SK-N-SH treated with all-trans-retinoic acid at 6 μM for 48 hours (cell line): ENCODE data around the gene WDR62.

Source experiments
- ATAC-seq: fragments of 200-7000 bp; cut with Tn5 transposase; 3 replicates; pipeline ENCODE4 v1.9.1; 2020; ENCODE audit warnings: mild to moderate bottlenecking, moderate library complexity
- ARNTL ChIP-seq: fragments of 450-650 bp; formaldehyde crosslinking; IDR thresholded peaks from 2 replicates; pipeline ENCODE4 v1.5.0; 2020; ENCODE audit warnings: low read depth, mild to moderate bottlenecking, moderate library complexity, borderline replicate concordance
- BACH2 ChIP-seq: fragments of 250-450 bp; sonication (Bioruptor Pico); IDR thresholded peaks from 2 replicates; pipeline ENCODE4 v1.9.0; 2021; ENCODE audit warnings: mild to moderate bottlenecking, borderline replicate concordance
- CSDC2 ChIP-seq: fragments of 250-450 bp; sonication (Bioruptor Pico); IDR thresholded peaks from 2 replicates; pipeline ENCODE4 v1.5.0; 2020; ENCODE audit warnings: mild to moderate bottlenecking, moderate library complexity
- ESRRG ChIP-seq: fragments of 250-450 bp; sonication (Bioruptor Pico); IDR thresholded peaks from 2 replicates; pipeline ENCODE4 v1.6.1; 2021; ENCODE audit warnings: mild to moderate bottlenecking
- GLIS3 ChIP-seq: fragments of 250-450 bp; sonication (Bioruptor Pico); IDR thresholded peaks from 2 replicates; pipeline ENCODE4 v1.5.0; 2020; ENCODE audit warnings: mild to moderate bottlenecking, moderate library complexity
- ISL1 ChIP-seq: fragments of 250-450 bp; sonication (Bioruptor Pico); IDR thresholded peaks from 2 replicates; pipeline ENCODE4 v2.1.2; 2022; ENCODE audit warnings: mild to moderate bottlenecking, moderate library complexity
- OSR1 ChIP-seq: fragments of 250-450 bp; sonication (Bioruptor Pico); IDR thresholded peaks from 2 replicates; pipeline ENCODE4 v1.8.0; 2022; ENCODE audit warnings: moderate library complexity, mild to moderate bottlenecking, inconsistent platforms
- PPARA ChIP-seq: fragments of 250-450 bp; sonication (Bioruptor Pico); IDR thresholded peaks from 2 replicates; pipeline ENCODE4 v1.5.0; 2020; ENCODE audit warnings: mild to moderate bottlenecking, borderline replicate concordance
- RARB ChIP-seq: fragments of 250-450 bp; sonication (Bioruptor Pico); IDR thresholded peaks from 2 replicates; pipeline ENCODE4 v1.8.0; 2021; ENCODE audit warnings: mild to moderate bottlenecking, moderate library complexity
- SNAI2 ChIP-seq: fragments of 250-450 bp; sonication (Bioruptor Pico); IDR thresholded peaks from 2 replicates; pipeline ENCODE4 v1.5.0; 2020; ENCODE audit warnings: mild to moderate bottlenecking, moderate library complexity
- TCF4 ChIP-seq: fragments of 250-450 bp; sonication (Bioruptor Pico); IDR thresholded peaks from 2 replicates; pipeline ENCODE4 v1.8.0; 2021; ENCODE audit warnings: mild to moderate bottlenecking, moderate library complexity, borderline replicate concordance
- TOX ChIP-seq: fragments of 250-450 bp; sonication (Bioruptor Pico); IDR thresholded peaks from 2 replicates; pipeline ENCODE4 v1.8.0; 2021; ENCODE audit warnings: mild to moderate bottlenecking, moderate library complexity, borderline replicate concordance
- ZC3H10 ChIP-seq: fragments of 250-450 bp; sonication (Bioruptor Pico); IDR thresholded peaks from 2 replicates; pipeline ENCODE4 v1.5.1; 2021; ENCODE audit warnings: mild to moderate bottlenecking, moderate library complexity
- ZFP3 ChIP-seq: fragments of 250-450 bp; sonication (Bioruptor Pico); IDR thresholded peaks from 2 replicates; pipeline ENCODE4 v1.5.0; 2020; ENCODE audit warnings: mild to moderate bottlenecking, moderate library complexity
- ZNF565 ChIP-seq: fragments of 450-650 bp; formaldehyde crosslinking; conservative IDR thresholded peaks from 2 replicates; pipeline ENCODE4 v1.5.0; 2020; ENCODE audit warnings: low read depth, mild to moderate bottlenecking, moderate library complexity
- ZNF8 ChIP-seq: fragments of 450-650 bp; formaldehyde crosslinking; IDR thresholded peaks from 2 replicates; pipeline ENCODE4 v1.5.0; 2020; ENCODE audit warnings: mild to moderate bottlenecking, moderate library complexity
- TF ChIP-seq, protein P1 (sequence below): fragments of 250-450 bp; sonication (Bioruptor Pico); IDR thresholded peaks from 2 replicates; pipeline ENCODE4 v1.8.0; 2020; ENCODE audit warnings: mild to moderate bottlenecking, moderate library complexity, borderline replicate concordance
- TF ChIP-seq, protein P2 (sequence below): fragments of 250-450 bp; sonication (Bioruptor Pico); IDR thresholded peaks from 2 replicates; pipeline ENCODE4 v1.5.1; 2021; ENCODE audit warnings: mild to moderate bottlenecking, moderate library complexity
- TF ChIP-seq, protein P3 (sequence below): fragments of 250-450 bp; sonication (Bioruptor Pico); IDR thresholded peaks from 2 replicates; pipeline ENCODE4 v1.8.0; 2021; ENCODE audit warnings: low read depth, mild to moderate bottlenecking, moderate library complexity, borderline replicate concordance
- TF ChIP-seq, protein P4 (sequence below): fragments of 250-450 bp; sonication (Bioruptor Pico); IDR thresholded peaks from 2 replicates; pipeline ENCODE4 v1.5.1; 2020; ENCODE audit warnings: low read depth, mild to moderate bottlenecking, moderate library complexity

WDR62 gene

DNA sequence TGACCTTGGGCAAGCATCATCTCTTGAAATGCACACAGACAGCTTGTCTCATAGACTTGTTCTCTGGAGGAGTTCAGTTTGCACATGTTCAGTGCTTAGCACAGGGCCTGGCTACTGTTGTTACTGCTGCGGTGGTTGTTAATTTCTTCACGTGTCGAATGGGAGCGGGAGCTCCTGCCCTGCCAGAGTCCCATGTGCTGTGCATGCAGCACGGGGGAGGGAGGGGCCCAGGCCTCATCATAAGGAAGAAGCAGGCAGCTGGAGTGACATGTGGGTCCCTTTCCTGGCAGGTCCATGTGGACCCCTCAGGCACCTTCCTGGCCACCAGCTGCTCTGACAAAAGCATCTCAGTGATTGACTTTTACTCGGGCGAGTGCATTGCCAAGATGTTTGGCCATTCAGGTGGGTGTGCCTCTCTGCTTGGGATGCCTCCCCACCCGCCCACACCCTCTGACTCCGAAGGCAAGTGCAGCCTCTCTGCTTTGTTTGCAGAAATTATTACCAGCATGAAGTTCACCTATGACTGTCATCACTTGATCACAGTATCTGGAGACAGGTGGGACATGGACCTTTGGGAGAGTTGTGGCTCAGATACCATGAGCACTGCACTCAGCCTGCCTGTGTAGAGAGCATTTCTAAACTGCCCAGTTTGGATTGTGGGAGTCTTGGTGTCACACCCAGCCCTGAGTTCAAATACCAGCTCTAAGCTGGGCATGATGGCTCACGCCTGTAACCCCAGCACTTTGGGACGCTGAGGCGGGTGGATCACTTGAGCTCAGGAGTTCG, 36.4 kb downstream of the WDR62 start (continued):
- TF ChIP-seq ZNF8 (CRISPR knock-in tag) = no peak
- TF ChIP-seq OSR1 (CRISPR knock-in tag) = no peak
- no peak for TF ChIP-seq SNAI2 (CRISPR knock-in tag)
- no peak for TF ChIP-seq RARB
- no peak for TF ChIP-seq TCF4 (CRISPR knock-in tag)
- no peak for TF ChIP-seq ZNF565
- TF ChIP-seq, protein P1, sequence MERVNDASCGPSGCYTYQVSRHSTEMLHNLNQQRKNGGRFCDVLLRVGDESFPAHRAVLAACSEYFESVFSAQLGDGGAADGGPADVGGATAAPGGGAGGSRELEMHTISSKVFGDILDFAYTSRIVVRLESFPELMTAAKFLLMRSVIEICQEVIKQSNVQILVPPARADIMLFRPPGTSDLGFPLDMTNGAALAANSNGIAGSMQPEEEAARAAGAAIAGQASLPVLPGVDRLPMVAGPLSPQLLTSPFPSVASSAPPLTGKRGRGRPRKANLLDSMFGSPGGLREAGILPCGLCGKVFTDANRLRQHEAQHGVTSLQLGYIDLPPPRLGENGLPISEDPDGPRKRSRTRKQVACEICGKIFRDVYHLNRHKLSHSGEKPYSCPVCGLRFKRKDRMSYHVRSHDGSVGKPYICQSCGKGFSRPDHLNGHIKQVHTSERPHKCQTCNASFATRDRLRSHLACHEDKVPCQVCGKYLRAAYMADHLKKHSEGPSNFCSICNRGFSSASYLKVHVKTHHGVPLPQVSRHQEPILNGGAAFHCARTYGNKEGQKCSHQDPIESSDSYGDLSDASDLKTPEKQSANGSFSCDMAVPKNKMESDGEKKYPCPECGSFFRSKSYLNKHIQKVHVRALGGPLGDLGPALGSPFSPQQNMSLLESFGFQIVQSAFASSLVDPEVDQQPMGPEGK (CRISPR knock-in tag) = no peak
- TF ChIP-seq, all 23 proteins: peak for 0

DNA sequence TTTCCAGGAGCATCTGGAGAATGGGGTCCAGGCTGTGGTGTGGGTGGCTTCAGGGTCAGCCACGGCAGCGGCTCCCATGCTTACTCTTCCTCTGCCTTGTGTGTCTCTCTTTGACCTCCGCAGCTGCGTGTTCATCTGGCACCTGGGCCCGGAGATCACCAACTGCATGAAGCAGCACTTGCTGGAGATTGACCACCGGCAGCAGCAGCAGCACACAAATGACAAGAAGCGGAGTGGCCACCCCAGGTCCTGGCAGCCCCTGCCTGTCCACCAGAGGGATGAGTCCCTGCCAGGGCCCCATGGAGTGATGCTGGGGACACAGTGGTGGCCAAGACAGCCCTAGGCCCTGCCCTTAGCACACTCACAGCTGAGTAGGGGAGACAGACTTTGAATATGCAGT, 37.9 kb downstream of the WDR62 start:
- TF ChIP-seq TOX (CRISPR knock-in tag) (no peak), ESRRG (CRISPR knock-in tag) (no peak), SNAI2 (CRISPR knock-in tag) (no peak), BACH2 (CRISPR knock-in tag) (no peak)
- TF ChIP-seq, protein P2, sequence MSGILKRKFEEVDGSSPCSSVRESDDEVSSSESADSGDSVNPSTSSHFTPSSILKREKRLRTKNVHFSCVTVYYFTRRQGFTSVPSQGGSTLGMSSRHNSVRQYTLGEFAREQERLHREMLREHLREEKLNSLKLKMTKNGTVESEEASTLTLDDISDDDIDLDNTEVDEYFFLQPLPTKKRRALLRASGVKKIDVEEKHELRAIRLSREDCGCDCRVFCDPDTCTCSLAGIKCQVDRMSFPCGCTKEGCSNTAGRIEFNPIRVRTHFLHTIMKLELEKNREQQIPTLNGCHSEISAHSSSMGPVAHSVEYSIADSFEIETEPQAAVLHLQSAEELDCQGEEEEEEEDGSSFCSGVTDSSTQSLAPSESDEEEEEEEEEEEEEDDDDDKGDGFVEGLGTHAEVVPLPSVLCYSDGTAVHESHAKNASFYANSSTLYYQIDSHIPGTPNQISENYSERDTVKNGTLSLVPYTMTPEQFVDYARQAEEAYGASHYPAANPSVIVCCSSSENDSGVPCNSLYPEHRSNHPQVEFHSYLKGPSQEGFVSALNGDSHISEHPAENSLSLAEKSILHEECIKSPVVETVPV (CRISPR knock-in tag) = no peak
- TF ChIP-seq, protein P1 (CRISPR knock-in tag) = no peak
- no peak for ATAC-seq

DNA sequence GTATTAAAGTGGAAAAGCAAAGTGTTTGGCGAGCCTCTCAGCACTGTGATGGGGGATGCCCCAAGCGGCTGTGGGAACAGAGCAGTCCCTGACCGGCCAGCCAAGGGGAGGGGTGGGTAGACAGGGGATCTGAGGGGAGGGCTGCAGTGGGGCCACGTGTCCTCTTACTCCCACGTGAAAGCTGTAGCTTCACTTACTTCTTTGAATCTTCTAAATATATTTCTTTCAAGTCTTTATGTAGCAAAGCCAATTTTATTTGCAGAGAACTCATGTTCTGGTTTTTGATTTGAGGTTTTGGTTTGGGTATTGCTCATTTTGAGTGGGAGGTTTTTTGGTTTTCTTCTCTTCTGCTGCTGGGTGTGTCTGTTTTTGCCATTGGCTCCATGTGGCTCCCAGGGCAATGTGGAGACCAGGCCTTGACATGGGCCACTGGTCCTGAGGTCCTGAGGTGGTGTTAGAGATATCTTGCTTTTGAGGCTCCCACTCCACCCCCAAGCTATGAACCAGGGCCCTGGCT, 38.5 kb downstream of the WDR62 start:
- no peak for ATAC-seq
- TF ChIP-seq SNAI2 (CRISPR knock-in tag) (no peak), ZC3H10 (CRISPR knock-in tag) (no peak), BACH2 (CRISPR knock-in tag) (no peak), ESRRG (CRISPR knock-in tag) (no peak), ISL1 (CRISPR knock-in tag) (no peak), ARNTL (CRISPR knock-in tag) (no peak), ZNF565 (no peak), TOX (CRISPR knock-in tag) (no peak), RARB (no peak)
- TF ChIP-seq, protein P3, sequence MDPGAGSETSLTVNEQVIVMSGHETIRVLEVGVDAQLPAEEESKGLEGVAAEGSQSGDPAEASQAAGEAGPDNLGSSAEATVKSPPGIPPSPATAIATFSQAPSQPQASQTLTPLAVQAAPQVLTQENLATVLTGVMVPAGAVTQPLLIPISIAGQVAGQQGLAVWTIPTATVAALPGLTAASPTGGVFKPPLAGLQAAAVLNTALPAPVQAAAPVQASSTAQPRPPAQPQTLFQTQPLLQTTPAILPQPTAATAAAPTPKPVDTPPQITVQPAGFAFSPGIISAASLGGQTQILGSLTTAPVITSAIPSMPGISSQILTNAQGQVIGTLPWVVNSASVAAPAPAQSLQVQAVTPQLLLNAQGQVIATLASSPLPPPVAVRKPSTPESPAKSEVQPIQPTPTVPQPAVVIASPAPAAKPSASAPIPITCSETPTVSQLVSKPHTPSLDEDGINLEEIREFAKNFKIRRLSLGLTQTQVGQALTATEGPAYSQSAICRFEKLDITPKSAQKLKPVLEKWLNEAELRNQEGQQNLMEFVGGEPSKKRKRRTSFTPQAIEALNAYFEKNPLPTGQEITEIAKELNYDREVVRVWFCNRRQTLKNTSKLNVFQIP (CRISPR knock-in tag) = no peak

DNA sequence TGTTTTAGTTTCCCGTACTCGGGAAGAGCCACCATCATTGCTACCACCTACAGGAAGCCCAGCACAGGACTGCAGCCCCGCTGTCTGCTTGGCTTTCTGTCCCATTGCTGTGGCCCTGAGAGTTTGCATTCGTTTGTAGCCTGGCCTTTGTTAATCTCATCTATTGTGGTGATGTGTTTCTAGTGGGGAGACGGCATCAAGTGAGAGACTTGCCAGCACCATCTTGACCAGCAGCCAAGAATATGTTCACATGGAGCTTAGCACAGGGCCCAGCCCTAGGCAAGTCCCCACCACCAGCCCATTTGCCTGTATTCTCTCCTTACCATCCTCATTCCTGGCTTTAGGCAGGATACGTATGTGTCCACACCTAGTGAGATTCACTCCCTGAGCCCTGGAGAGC, 39.0 kb downstream of the WDR62 start:
- ATAC-seq = no peak
- TF ChIP-seq OSR1 (CRISPR knock-in tag) (no peak), BACH2 (CRISPR knock-in tag) (no peak), ZC3H10 (CRISPR knock-in tag) (no peak), ZNF8 (CRISPR knock-in tag) (no peak), TOX (CRISPR knock-in tag) (no peak), ZFP3 (CRISPR knock-in tag) (no peak), TCF4 (CRISPR knock-in tag) (no peak), GLIS3 (CRISPR knock-in tag) (no peak), PPARA (no peak), SNAI2 (CRISPR knock-in tag) (no peak), CSDC2 (CRISPR knock-in tag) (no peak), ARNTL (CRISPR knock-in tag) (no peak)
- TF ChIP-seq, protein P4, sequence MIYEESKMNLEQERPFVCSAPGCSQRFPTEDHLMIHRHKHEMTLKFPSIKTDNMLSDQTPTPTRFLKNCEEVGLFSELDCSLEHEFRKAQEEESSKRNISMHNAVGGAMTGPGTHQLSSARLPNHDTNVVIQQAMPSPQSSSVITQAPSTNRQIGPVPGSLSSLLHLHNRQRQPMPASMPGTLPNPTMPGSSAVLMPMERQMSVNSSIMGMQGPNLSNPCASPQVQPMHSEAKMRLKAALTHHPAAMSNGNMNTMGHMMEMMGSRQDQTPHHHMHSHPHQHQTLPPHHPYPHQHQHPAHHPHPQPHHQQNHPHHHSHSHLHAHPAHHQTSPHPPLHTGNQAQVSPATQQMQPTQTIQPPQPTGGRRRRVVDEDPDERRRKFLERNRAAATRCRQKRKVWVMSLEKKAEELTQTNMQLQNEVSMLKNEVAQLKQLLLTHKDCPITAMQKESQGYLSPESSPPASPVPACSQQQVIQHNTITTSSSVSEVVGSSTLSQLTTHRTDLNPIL = no peak
- TF ChIP-seq, protein P1 (CRISPR knock-in tag) = no peak
- TF ChIP-seq, protein P2 (CRISPR knock-in tag) = no peak
